Muscle of back (tissue), 13 donors: ENCODE results near the gene BTNL9. TPM values are rescaled to one million over a fixed set of nuclear protein-coding genes. Genes with fewer than 3 reads are reported as not detected.
"Not testable (repeated sequence)": the region's sequence is repeated elsewhere in the genome, so short reads cannot be mapped to it uniquely, and the experiment has no call there.

Experiments
- DNase-seq, 3 donors: peaks; one replicate each; pipeline versions ENCODE4 v3.0.0 to v3.0.0-alpha.2; 2013
- long read RNA-seq, 9 donors: transcript quantifications; one replicate each; lab custom pipeline, GENCODE V29; 2026
- polyA plus RNA-seq, 10 donors: library from polyadenylated mRNA; unstranded; fragments of 120-200 nt; gene quantifications; one replicate each; pipeline ENCODE4 v1.2.1, GENCODE V29; 2013; ENCODE audit not compliant: insufficient read length in 10 of 10

Gene BTNL9
- 10 to 100 TPM in 6 of 10 donors, 1 to 10 TPM in 4; 6.6 to 34.0 (median 10.9) TPM for polyA plus RNA-seq
- long read RNA-seq, donor 1: 0 reads
- long read RNA-seq, donor 2, partial matches to known transcripts: 0 of 1 reads
- long read RNA-seq, donor 2, other reads (novel, unspliced or antisense): 0 of 1 reads
- long read RNA-seq, donor 3: 0 reads
- long read RNA-seq, donor 4: 0 reads
- long read RNA-seq, donor 5: 0 reads
- long read RNA-seq, donor 6: 0 reads
- long read RNA-seq, donor 7: 0 reads
- long read RNA-seq, donor 8: 0 reads
- long read RNA-seq, donor 9: 0 reads

DNA sequence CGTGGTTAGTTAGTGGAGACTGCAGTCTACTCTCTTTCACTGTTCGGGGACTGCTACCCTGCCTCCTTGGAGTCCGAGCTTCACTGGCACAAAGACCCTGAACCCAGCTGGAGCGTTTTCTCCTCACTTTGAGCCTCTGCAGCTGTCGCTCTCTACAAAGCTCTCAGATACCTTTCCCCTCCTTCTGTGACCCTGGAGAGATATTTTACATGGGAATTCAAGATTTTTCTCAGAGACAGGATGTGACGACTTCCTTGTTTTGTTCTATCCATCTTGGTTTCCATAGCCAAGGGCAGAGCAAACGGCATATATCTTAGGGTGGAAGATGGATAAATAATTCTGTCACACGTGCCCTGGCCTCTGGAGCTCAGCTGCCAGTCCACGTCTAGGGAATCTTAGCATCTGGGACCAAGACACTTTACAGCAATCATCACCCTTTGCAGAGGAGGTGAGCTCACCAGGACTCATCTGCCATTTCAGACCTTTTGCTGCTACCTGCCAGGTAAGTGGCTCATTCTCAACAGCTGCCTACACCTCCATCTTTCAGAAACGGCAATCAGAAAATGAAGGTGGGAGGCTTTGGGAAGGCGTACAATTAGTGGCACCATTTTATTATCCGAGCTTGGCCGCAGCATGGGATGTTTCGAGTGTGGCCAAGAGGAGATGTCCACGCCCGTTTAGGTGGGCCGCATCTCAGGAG is at the start of gene BTNL9:
Gene BTNL9 (plus strand): TSS at position 336 of the 700 bp plus-strand sequence. CDS start 5,224 bp downstream, outside the sequence.
- no peak for DNase-seq

DNA sequence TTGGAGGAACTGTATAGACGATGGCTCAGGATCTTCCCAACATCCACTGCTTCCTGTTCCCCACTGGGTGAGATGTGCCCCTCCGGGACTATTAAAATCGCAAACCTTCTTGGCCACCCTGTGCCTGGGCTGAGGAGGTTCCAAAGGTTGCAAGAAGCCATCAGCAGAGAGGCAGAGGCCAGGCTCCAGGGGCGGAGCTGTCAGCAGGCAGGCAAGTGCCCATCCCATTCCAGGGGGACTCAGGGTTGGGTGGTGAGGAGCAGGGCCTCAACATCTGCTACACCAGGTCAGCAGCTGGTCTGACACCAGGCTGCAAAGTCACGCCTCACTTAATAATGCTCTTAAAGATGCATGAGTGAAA is 49.2 kb upstream of the BTNL9 start:
- no peak for DNase-seq

DNA sequence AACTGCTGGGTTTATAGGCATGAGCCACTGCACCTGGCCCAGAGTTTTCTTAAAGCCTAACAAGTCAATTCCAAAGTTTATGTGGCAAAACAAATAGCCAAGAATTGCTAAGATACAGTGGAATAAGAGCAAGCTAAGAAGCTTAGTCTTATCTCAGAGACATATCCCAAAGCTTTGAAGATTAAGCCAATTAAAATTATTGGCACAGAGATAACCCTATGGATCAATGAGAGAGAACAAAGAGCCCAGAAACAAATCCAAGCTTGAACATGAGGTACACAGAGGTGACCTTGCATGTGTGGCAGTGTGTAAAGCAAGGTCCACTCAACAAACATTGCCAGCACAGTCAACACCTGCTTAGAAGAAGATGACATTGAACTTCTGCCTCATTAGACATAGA is 38.1 kb upstream of the BTNL9 start:
- no peak for DNase-seq

DNA sequence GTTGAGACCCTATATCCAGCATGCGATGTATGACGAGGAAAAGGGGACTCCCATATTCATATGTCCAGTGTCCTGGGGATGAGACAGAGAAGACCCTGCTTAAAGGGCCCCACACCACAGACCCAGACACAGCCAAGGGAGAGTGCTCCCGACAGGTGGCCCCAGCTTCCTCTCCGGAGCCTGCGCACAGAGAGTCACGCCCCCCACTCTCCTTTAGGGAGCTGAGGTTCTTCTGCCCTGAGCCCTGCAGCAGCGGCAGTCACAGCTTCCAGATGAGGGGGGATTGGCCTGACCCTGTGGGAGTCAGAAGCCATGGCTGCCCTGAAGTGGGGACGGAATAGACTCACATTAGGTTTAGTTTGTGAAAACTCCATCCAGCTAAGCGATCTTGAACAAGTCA is 34.3 kb upstream of the BTNL9 start:
- DNase-seq: no peak

DNA sequence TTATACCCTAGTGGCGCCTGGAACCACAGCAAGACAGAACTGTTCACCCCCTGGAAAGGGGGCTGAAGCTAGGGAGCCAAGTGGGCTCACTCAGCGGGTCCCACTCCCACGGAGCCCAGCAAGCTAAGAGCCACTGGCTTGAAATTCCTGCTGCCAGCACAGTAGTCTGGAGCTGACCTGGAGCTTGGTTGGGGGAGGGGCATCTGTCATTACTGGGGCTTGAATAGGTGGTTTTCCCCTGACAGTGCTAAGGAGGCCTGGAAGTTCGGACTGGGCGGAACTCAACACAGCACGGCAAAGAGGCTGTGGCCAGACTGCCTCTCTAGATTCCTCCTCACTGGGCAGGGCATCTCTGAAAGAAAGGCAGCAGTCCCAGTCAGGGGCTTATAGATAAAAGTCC is 31.9 kb upstream of the BTNL9 start:
- no peak for DNase-seq

DNA sequence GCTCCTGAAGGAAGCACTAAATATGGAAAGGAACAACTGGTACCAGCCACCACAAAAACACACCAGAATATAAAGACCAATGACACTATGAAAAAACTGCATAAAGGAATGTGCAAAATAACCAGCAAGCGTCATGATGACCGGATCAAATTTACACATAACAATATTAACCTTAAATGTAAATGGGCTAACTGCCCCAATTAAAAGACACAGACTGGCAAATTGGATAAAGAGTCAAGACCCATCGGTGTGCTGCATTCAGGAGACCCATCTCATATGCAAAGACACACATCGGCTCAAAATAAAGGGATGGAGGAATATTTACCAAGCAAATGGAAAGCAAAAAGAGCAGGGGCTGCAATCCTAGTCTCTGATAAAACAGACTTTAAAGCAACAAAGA is 30.0 kb upstream of the BTNL9 start:
- not testable (repeated sequence) for DNase-seq

DNA sequence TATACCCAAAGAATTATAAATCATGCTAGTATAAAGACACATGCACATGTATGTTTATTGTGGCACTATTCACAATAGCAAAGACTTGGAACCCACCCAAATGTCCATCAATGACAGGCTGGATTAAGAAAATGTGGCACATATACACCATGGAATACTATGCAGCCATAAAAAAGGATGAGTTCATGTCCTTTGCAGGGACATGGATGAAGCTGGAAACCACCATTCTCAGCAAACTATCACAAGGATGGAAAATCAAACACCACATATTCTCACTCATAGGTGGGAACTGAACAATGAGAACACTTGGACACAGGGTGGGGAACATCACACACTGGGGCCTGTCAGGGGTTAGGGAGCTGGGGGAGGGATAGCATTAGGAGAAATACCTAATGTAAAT is 25.4 kb upstream of the BTNL9 start:
- DNase-seq: not testable (repeated sequence)

DNA sequence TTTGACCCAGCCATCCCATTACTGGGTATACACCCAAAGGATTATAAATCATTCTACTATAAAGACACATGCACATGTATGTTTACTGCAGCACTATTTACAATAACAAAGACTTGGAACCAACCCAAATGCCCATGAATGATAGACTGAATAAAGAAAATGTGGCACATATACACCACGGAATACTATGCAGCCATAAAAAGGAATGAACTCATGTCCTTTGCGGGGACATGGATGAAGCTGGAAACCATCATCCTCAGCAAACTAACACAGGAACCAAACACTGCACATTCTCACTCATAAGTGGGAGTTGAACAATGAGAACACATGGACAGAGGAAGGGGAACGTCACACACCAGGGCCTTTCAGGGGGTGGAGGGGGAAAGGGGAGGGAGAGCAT is 22.6 kb upstream of the BTNL9 start:
- not testable (repeated sequence) for DNase-seq

DNA sequence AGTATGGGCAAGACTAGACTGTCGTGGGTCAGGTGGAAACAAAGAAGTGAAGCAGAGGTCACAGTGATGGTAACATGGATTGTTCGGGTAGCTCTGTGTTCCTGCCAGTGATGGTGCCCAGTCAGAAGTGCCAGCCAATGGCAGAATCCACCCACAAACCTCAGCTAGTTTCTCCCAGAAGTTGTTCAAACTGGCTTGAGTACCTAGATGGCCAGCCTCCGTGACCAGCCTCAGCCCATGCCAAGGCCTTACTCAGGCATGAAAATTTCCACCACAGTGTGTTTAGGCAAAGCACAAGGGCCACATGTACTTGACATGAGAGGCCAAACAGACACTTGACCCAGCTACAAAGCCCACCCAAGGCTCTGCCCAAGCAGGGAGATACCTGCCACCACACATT is 19.4 kb upstream of the BTNL9 start:
- no peak for DNase-seq

DNA sequence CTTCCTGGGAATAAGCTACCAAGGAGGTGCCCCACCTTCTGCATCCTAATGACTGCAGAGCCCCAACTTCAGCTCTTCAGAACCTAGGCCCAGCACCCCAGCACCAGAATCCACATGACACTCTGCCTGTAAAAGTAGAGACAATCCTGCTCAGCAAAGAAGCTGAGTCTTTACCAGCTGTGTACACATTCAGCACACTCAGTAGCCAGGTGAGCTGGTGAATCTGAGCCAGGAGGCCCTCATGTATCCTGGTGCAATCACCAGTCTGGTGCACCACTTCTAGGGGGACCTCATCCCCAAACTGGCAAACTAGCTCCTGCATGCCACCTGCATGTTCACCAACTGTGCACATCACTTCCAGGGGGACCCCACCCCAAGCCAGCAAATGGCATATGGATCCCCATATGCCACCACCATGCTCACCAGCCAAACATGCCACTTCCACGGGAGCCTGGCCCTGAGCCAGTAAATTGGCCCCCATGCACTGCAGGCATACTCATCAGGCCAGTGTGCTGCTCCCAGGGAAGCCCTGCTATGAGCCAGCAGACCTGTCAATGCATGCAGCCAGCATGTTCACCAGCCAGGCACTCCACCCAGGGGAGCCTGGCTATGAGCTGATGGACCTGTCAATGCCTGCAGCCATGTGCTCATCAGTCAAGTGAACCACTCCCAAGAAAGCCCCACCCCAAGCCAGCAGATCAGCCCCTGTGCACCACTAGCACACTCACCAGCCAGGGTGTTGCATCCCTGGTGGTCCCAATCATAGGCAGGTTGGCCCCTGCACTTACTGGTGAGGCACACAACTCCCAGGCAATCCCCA is 15.6 kb upstream of the BTNL9 start:
- DNase-seq: no peak

DNA sequence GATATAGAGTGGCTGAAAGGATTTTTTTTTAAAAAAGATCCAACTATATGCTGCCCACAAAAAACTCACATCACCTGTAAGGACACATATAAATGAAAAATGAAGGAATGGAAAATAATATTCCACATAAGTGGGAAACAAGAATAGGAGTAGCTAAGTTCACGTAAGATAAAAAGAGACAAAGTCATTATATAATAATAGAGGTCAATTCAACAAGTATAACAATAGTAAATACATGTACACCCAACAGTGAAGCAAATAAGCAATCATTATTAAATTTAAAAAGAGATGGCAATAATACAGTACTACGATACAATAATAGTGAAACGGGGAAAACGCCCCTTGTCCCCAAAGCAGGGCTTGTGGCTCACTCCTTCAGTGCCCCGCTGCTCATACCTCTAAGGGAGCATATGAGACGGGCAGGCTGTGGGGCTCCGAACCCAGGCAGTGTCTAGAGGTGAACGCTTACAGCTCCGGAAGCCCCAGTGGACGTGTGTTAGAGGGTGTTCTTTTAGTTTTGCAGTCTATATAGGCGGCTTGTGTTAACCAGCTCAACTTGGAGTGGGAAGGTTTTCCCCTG is 12.5 kb upstream of the BTNL9 start:
- DNase-seq: no peak

DNA sequence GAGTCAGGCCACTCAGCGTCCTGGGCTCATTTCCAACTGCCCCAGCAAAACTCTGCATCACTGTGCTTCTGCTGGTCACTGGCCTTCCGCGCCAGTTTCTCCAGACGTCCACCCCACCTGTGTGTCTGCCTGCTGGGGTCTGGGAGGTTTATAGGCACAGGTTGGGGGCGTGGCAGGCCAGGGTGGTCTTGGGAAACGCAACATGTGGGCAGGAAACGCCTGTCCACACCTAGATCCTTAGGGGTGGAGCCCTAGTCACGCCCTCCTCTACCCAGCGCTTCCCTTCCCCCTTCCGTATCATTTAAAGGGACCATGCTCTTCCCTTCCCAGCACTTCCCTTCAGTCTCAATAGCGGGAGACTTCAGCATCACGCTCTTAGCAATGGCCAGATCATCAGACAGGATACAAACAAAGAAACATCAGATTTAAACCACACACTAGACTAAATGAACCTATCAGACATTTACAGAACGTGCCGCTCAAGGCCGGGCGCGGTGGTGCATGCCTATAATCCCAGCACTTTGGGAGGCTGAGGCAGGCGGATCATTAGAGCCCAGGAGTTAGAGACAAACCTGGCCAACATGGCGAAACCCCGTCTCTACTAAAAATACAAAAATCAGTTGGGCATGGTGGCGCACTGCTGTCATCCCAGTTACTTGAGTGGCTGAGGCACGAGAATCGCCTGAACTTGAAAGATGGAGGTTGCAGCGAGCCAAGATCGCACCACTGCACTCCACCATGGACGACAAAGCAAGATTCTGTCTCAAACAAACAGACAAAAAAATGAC is 11.8 kb upstream of the BTNL9 start:
- DNase-seq: no peak

DNA sequence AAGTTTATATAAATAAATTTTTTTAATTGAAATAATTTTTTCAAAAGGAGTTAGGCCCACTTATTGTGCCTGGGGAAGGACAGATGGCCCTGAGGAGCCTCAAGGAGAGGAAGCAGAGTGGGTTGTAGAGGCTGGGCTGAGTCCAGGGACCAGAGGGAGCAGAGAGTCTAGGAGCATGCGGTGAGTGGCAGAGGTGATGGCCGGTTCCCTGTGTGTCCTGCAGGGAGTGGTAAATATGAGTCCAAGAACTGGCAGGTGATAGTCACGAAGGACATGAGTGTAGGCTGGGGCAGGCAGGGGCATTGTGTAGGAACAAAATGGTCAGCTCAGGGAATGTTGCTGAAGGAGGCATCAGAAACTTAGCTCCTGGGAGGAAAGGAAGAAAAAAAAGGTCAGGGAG is 8.3 kb upstream of the BTNL9 start:
- DNase-seq: no peak

DNA sequence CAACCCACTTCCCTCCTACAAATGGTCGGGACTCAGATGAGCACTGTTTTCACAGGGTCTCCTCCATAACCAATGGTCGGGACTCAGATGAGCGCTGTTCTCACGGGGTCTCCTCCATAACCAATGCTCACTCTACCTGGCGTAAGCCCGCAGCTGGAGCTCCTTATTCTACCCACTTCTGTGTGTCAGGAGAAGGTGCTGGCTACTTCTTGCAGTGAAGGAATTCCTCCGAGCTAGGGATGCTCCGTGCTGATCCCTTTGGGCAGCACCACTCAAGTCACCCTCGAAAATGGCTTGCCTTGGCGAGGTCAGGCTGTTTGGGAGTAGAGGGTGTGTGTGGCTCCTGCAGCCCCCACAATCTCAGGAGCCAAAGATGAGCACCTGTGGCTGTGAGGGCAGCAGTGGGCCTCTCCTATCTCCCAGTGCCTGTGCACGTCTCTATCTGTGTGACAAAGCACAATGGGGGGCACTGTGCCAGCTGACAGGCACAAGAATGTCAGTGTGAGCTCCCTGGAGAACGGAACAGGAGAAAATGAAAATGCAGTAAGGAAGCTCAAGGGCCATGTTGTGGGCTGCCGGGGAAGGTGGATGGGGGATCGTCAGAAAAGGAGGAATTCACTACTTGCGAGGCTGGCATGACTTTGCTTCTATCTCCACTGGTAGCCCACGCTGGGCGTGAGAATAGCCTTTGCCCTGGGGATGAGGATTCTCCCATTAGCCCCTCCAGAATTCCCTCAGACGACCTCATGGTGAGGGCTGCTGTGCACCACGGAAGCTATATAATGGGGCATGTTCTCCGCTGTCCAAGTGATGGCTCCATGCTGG is 3.9 kb upstream of the BTNL9 start:
- DNase-seq: no peak

DNA sequence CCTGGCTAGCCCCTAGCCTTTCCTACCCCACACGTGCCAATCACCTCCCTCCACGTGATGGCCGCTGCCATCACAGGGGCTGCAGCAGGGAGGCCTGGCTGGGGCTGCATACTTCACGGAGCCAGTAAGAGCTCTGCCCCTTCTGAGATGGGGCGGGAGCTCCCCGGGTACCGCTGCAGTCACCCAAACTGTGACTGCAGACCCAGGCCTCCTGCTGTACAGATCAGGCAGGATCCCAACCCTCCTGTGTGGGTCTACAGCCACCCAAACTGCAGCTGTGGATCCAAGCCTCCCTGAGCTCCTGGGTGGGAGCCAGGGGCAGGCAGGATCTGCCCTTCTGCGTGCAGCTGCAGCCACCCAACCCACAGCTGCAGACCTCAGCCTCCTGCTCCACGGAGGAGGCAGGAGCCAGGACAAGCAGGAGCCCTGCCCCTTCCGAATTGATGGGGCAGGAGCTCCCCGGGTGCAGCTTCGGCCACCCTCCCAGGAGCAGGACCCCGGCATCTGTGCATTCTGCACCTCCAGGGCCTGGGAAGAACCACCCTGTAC is 3.2 kb upstream of the BTNL9 start:
- no peak for DNase-seq

DNA sequence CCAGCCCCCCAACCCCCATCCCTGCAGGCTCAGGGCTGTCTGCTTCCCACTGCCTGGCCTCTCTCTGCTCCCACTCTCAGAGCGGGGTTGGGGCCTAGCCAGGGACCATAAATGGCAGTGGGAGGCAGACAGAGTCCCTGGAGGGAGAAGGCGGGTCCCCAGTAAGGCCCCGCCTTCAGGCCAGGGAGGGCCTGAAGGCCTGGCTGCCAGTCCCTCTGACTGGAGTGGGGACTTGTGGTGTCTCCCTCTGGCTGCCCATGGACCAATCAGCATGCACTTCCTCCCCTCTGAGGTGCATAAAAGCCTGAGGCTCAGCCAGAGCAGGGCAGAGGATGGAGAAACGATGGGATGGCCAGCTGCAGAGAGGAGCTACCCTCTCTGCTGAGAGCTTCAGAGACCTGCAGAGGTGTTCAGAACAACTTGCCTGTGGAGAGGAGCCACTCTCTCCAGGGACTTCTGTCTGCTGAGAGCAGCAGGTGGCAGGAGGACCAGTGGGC is 2.7 kb upstream of the BTNL9 start:
- DNase-seq: no peak

DNA sequence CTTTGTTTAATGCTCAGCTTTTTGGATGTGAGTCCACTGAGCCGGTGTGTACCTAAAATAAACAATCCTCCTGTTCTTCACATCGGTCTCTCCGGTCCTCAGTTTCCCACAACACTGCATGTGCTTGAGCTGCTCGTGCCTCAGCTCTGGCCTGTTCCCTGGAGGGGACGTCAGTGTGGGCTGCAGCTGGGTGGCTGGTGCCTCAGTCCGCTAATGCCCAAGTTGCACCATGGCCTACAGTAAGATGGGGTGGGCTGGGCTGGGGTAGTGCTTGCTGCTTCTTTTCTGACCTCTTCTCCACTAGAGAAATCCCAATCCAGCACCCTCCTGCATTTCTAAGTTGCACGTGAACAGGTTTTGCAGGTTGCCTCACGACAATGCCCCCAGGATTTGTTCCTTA is 595 bp upstream of the BTNL9 start:
- DNase-seq: no peak

DNA sequence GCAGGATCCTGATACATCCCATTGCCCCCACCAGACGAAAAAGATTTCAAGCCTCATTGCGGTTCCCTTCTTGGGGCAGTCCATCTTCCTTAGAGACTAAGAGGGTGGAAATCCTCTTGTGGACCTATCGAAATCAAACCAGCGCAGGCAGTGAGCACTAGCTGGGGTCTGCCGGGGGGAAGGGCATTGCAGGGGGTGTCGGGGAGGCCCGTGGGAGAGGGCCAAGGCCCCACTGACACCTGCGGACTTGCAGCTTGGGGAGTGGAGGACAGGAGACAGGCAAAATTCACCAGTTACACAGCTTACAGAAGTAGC is 522 bp downstream of the BTNL9 start:
- DNase-seq: no peak

DNA sequence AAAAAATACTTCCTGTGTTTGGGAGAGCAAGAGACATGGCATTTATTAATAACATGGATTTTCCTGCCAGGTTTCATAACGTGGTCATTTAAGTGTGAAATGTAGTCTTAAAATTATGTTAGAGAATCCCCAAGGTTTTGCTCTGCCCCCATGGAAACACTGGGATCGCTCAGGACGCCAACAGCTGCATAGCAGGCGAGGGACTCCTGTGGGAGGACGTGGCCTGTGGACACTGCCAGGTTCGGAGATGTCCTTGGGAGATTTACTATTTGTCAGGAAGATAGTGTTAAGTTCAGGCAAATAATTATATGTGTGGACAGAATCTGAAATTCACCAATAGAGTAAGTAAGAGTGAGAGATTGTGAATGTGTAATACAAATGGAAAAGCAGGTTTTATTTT is 977 bp downstream of the BTNL9 start:
- no peak for DNase-seq

DNA sequence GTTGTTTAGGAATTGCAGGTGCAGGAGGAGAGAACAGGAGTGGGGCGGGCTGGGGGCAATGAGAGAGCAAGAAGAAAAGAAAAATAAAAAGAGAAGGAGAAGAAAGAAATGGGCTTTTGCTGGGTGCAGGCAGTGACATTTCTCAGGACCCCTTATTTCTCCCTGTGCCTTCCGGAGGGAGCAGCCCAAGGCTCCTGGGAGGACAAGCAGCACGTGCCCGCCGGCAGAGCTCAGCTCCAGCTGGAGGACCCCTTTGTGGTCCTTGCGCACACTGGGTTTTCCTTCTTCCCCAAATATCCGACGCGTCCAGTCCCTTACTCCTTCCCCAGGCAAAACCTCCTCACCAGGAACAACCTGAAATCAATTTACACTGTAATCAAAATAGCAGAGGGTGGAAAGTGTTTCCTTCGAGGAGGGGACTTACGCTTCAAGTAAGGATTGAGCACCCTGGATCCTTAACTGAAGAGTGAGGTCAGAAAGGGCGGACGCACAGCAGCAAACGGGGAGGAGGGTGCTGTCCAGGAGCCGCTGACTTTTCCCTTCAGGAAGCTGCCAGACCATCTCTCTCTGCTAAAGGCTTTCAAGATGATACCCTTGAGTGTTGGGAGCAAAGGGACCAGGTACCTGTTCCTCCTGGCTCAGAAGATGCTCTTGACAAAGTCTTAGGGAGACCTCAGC is 2.1 kb downstream of the BTNL9 start:
- no peak for DNase-seq
